GM12878 (cell line): ENCODE measurements around the gene SCTR.

Source experiments
- MAX ChIP-seq: IDR thresholded peaks from 2 replicates; pipeline ENCODE4 v1.6.1; 2012; ENCODE audit warnings: low read depth, low read length, improper control_type of control experiment
- NR2C1 ChIP-seq: fragments of 450-650 bp; IDR thresholded peaks from 2 replicates; pipeline ENCODE4 v1.6.1; 2017; ENCODE audit warnings: antibody characterized with exemption, mild to moderate bottlenecking, moderate library complexity
- SIN3A ChIP-seq: IDR thresholded peaks from 2 replicates; pipeline ENCODE4 v1.6.1; 2012; ENCODE audit warnings: low read depth, low read length, improper control_type of control experiment

DNA sequence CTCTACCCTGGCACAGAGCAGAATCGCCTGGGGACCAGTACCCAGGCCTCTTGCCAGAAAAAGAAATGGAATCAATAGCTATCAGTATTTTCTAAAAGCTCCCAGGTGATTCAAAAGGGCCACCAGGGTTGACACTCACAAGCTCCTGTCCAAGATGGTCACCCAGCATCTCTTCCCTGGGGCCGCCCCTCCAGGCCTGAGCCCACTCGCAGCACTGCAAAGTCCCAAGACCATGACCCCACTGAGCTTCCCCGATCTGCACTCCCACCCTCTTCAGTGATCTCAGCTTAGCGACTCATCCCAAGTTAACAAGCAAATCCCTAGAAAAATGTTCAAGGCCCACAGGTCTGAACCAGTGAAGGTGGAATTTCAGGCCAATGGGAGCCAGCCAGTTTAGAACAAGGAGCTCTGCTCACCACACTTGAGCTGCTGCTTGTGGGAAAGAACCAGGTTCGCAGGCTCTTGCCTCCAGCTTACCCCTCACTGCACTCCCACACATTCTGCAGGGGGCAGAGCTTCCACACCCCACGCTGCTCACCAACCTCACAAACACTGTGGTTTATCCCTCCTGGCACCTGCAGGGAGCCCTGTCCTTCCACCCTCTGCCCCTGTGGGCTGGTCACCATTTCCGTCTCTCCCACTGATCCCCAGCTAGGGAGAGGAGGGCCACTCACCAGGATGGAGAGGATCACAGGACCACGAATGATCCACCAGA is 72.8 kb downstream of the SCTR start:
- TF ChIP-seq SIN3A (no peak), MAX (no peak), NR2C1 (no peak)
